ENCODE data around the gene TMEM119.
A peak's percentile ranks its signal among the peaks of the same experiment; 100 is the strongest.
"Not testable (repeated sequence)": the region's sequence is repeated elsewhere in the genome, so short reads cannot be mapped to it uniquely, and the experiment has no call there.

Gene TMEM119

GRCh38 chr12:108638141-108638827 lies 40.4 kb upstream of the TMEM119 start:
- Mint-ChIP-seq H3K4me3 (no peak overlapping the region), H3K27ac (no peak overlapping the region), H3K9me3 (no peaks in the 10 kb centered on the region), H3K4me1 (ENCODE audit: low read depth) (peaks cover 46% of the 10 kb centered on the region), H3K27me3 (no peaks in the 10 kb centered on the region), H3K36me3 (ENCODE audit: low read depth) (peaks cover 2% of the 10 kb centered on the region)
- no peak for DNase-seq

- H3K4me1 Mint-ChIP-seq (ENCODE audit: low read depth): peaks cover 51% of the 10 kb centered on the region
- no peaks in the 10 kb centered on the region for H3K9me3 Mint-ChIP-seq
- H3K27ac Mint-ChIP-seq: no peak overlapping the region
- no peak overlapping the region for H3K4me3 Mint-ChIP-seq
- no peaks in the 10 kb centered on the region for H3K27me3 Mint-ChIP-seq
- H3K36me3 Mint-ChIP-seq (ENCODE audit: low read depth): peaks cover 7% of the 10 kb centered on the region
- DNase-seq: no peak
Observed at GRCh38 chr12:108637222-108637971, 39.5 kb upstream of the TMEM119 start.

GRCh38 chr12:108635997-108636808 lies 38.3 kb upstream of the TMEM119 start:
- Mint-ChIP-seq H3K27ac (peak overlapping the region; percentile 100), H3K9me3 (no peaks in the 10 kb centered on the region), H3K36me3 (ENCODE audit: low read depth) (peaks cover 16% of the 10 kb centered on the region), H3K27me3 (no peaks in the 10 kb centered on the region), H3K4me3 (peak overlapping the region; percentile 2), H3K4me1 (ENCODE audit: low read depth) (peaks cover 61% of the 10 kb centered on the region)
- no peak for DNase-seq

- Mint-ChIP-seq H3K27ac (peak overlapping the region; percentile 100), H3K36me3 (ENCODE audit: low read depth) (peaks cover 22% of the 10 kb centered on the region), H3K27me3 (no peaks in the 10 kb centered on the region), H3K4me1 (ENCODE audit: low read depth) (peaks cover 63% of the 10 kb centered on the region), H3K9me3 (peaks cover 2% of the 10 kb centered on the region), H3K4me3 (peak overlapping the region; percentile 98)
- DNase-seq: peak; percentile 71
Observed at GRCh38 chr12:108635201-108635996, 37.5 kb upstream of the TMEM119 start.

- Mint-ChIP-seq H3K27ac (peak overlapping the region; percentile 100), H3K4me3 (peak overlapping the region; percentile 98), H3K36me3 (ENCODE audit: low read depth) (peaks cover 30% of the 10 kb centered on the region), H3K27me3 (no peaks in the 10 kb centered on the region), H3K4me1 (ENCODE audit: low read depth) (peaks cover 69% of the 10 kb centered on the region), H3K9me3 (peaks cover 2% of the 10 kb centered on the region)
- peak; percentile 68 for DNase-seq
Observed at GRCh38 chr12:108634341-108634751, 36.5 kb upstream of the TMEM119 start.

- Mint-ChIP-seq H3K36me3 (ENCODE audit: low read depth) (peaks cover 32% of the 10 kb centered on the region), H3K9me3 (peaks cover 2% of the 10 kb centered on the region), H3K4me1 (ENCODE audit: low read depth) (peaks cover 76% of the 10 kb centered on the region), H3K27me3 (no peaks in the 10 kb centered on the region), H3K4me3 (peak within 1 kb of the TSS; percentile 98), H3K27ac (peak within 1 kb of the TSS; percentile 100)
- peak; percentile 85 for DNase-seq
Observed at GRCh38 chr12:108633534-108634248, 35.8 kb upstream of the TMEM119 start, which contains the start of gene SELPLG. TSS of gene SELPLG (minus strand) at chr12:108633894. CDS start at chr12:108624307, 9,587 bp downstream.

GRCh38 chr12:108633081-108633533 lies 35.2 kb upstream of the TMEM119 start:
- DNase-seq: peak; percentile 57
- peak overlapping the region; percentile 98 for H3K4me3 Mint-ChIP-seq
- no peaks in the 10 kb centered on the region for H3K27me3 Mint-ChIP-seq
- H3K27ac Mint-ChIP-seq: peak overlapping the region; percentile 100
- H3K36me3 Mint-ChIP-seq (ENCODE audit: low read depth): peaks cover 38% of the 10 kb centered on the region
- peaks cover 81% of the 10 kb centered on the region for H3K4me1 Mint-ChIP-seq (ENCODE audit: low read depth)
- H3K9me3 Mint-ChIP-seq: peaks cover 2% of the 10 kb centered on the region

- Mint-ChIP-seq H3K27ac (peak overlapping the region; percentile 100), H3K4me3 (peak overlapping the region; percentile 98), H3K36me3 (ENCODE audit: low read depth) (peaks cover 50% of the 10 kb centered on the region), H3K4me1 (ENCODE audit: low read depth) (peaks cover 85% of the 10 kb centered on the region)
- DNase-seq: peak; percentile 45
- H3K27me3 Mint-ChIP-seq, H3K9me3 Mint-ChIP-seq: not testable (repeated sequence)
Observed at GRCh38 chr12:108631261-108631660, 33.4 kb upstream of the TMEM119 start.

- peaks cover 2% of the 10 kb centered on the region for H3K9me3 Mint-ChIP-seq
- no peaks in the 10 kb centered on the region for H3K27me3 Mint-ChIP-seq
- peak overlapping the region; percentile 98 for H3K4me3 Mint-ChIP-seq
- peaks cover 82% of the 10 kb centered on the region for H3K4me1 Mint-ChIP-seq (ENCODE audit: low read depth)
- DNase-seq: peak; percentile 57
- H3K27ac Mint-ChIP-seq: peak overlapping the region; percentile 100
- H3K36me3 Mint-ChIP-seq (ENCODE audit: low read depth): peaks cover 54% of the 10 kb centered on the region
Observed at GRCh38 chr12:108630481-108631207, 32.8 kb upstream of the TMEM119 start.

GRCh38 chr12:108629824-108630476 lies 32.1 kb upstream of the TMEM119 start:
- Mint-ChIP-seq H3K36me3 (ENCODE audit: low read depth) (peaks cover 61% of the 10 kb centered on the region), H3K4me1 (ENCODE audit: low read depth) (peaks cover 82% of the 10 kb centered on the region), H3K4me3 (peak overlapping the region; percentile 98), H3K27ac (peak overlapping the region; percentile 100), H3K9me3 (peaks cover 2% of the 10 kb centered on the region), H3K27me3 (no peaks in the 10 kb centered on the region)
- peak; percentile 75 for DNase-seq

- H3K27me3 Mint-ChIP-seq: no peaks in the 10 kb centered on the region
- H3K4me1 Mint-ChIP-seq (ENCODE audit: low read depth): peaks cover 74% of the 10 kb centered on the region
- peaks cover 2% of the 10 kb centered on the region for H3K9me3 Mint-ChIP-seq
- DNase-seq: peak; percentile 62
- H3K27ac Mint-ChIP-seq: peak overlapping the region; percentile 100
- H3K36me3 Mint-ChIP-seq (ENCODE audit: low read depth): peaks cover 66% of the 10 kb centered on the region
- H3K4me3 Mint-ChIP-seq: peak overlapping the region; percentile 98
Observed at GRCh38 chr12:108629151-108629550, 31.3 kb upstream of the TMEM119 start.

GRCh38 chr12:108627134-108627920 lies 29.4 kb upstream of the TMEM119 start:
- peaks cover 2% of the 10 kb centered on the region for H3K9me3 Mint-ChIP-seq
- peak overlapping the region; percentile 100 for H3K27ac Mint-ChIP-seq
- H3K4me1 Mint-ChIP-seq (ENCODE audit: low read depth): peaks cover 66% of the 10 kb centered on the region
- DNase-seq: no peak
- H3K4me3 Mint-ChIP-seq: no peak overlapping the region
- no peaks in the 10 kb centered on the region for H3K27me3 Mint-ChIP-seq
- H3K36me3 Mint-ChIP-seq (ENCODE audit: low read depth): peaks cover 77% of the 10 kb centered on the region

Measured in activated T-cell treated with anti-CD3 and anti-CD28 coated beads, Interleukin-2, amount 50 U/mL, for 24 hours (primary cell).